Right ventricle myocardium inferior (tissue), 1 donor: ENCODE data around the gene FAM209A. TPM values are rescaled to one million over a fixed set of nuclear protein-coding genes. Genes with fewer than 3 reads are reported as not detected.

Experiments used
- total RNA-seq: library from RNA; stranded (reverse); fragmentation: NEBNext Ultra II Directional; extraction: Animal tissue kit (Norgen Biotek cat#: 25700); gene quantifications from one replicate; pipeline ENCODE4 v1.2.1, GENCODE V29; 2021
- donor health status: DM: no; HTN: yes; CAD: no; lungs with severe emphysema.

Gene FAM209A
- total RNA-seq, 1 donor from 2014 or later, result not detected

Other genes with a start within 250 kb of the FAM209A start
- 60.3 TPM for gene FAM210B, start 165.8 kb upstream of the FAM209A start, total RNA-seq
- 8.4 TPM for gene AURKA, start 132.5 kb upstream of the FAM209A start, total RNA-seq
- gene CSTF1, start 132.1 kb upstream of the FAM209A start, total RNA-seq, result 18.6 TPM
- gene CASS4, start 112.5 kb upstream of the FAM209A start, total RNA-seq, result 0.41 TPM
- gene RTF2, start 56.1 kb upstream of the FAM209A start, total RNA-seq, result 87.1 TPM
- gene FAM209B, start 8.5 kb downstream of the FAM209A start, total RNA-seq, result not detected
- gene TFAP2C, start 104.6 kb downstream of the FAM209A start, total RNA-seq, result 0.22 TPM